OCI-LY3 (cell line): ENCODE measurements around the gene NR6A1.

Experiments
- H2AFZ ChIP-seq: fragments of 200-600, 300-600 bp; shearing (Covaris generic); 2 replicates; pipeline ENCODE4 v1.6.0; 2014; ENCODE audit warnings: antibody characterized with exemption, low read depth, low read length
- H3K27ac ChIP-seq: fragments of 200-600, 300-600 bp; sonication (generic); 2 replicates; pipeline ENCODE4 v1.5.1; 2014; ENCODE audit warnings: mild to moderate bottlenecking, low read length, moderate library complexity, mixed read lengths
- H3K27me3 ChIP-seq: fragments of 200-600, 300-600 bp; sonication (generic); 2 replicates; pipeline ENCODE4 v1.6.1; 2014; ENCODE audit warnings: low read depth, low read length, mixed read lengths
- H3K36me3 ChIP-seq: fragments of 200-600, 300-600 bp; sonication (generic); replicated peaks from 2 replicates; pipeline ENCODE3; 2014; ENCODE audit warnings: low read depth, low read length, mixed read lengths
- H3K4me1 ChIP-seq: fragments of 300-600, 200-600 bp; sonication (generic); 2 replicates; pipeline ENCODE4 v1.6.1; 2014; ENCODE audit warnings: low read length, mixed read lengths
- H3K4me2 ChIP-seq: fragments of 200-600, 300-600 bp; sonication (generic); 2 replicates; pipeline ENCODE4 v1.6.1; 2014; ENCODE audit warnings: low read length, mixed read lengths
- H3K4me3 ChIP-seq: fragments of 300-600, 200-600 bp; sonication (generic); 2 replicates; pipeline ENCODE4 v1.5.1; 2014; ENCODE audit warnings: antibody characterized with exemption, mild to moderate bottlenecking, low read length, moderate library complexity
- H3K79me2 ChIP-seq: fragments of 300-600, 200-600 bp; shearing (Covaris generic); 2 replicates; pipeline ENCODE4 v1.6.1; 2014; ENCODE audit warnings: mild to moderate bottlenecking, low read length, mixed read lengths
- H3K9ac ChIP-seq: fragments of 300-600, 200-600 bp; shearing (Covaris generic); 2 replicates; pipeline ENCODE4 v1.6.0; 2014; ENCODE audit warnings: mild to moderate bottlenecking, low read length, moderate library complexity
- H3K9me3 ChIP-seq: fragments of 200-600, 300-600 bp; shearing (Covaris generic); 2 replicates; pipeline ENCODE4 v1.6.1; 2014; ENCODE audit warnings: low read length, mixed read lengths; ENCODE audit not compliant: insufficient read depth
- H4K20me1 ChIP-seq: fragments of 200-600, 300-600 bp; sonication (generic); 2 replicates; pipeline ENCODE4 v1.6.1; 2016; ENCODE audit warnings: low read length, mixed read lengths; ENCODE audit not compliant: insufficient read depth
- CTCF ChIP-seq: fragments of 200-600, 300-600 bp; sonication (generic); IDR thresholded peaks from 2 replicates; pipeline ENCODE4 v1.5.1; 2014; ENCODE audit warnings: antibody characterized with exemption, low read length, low read depth
- EZH2phosphoT487 ChIP-seq: fragments of 200-600 bp; shearing (Covaris generic); IDR thresholded peaks from 2 replicates; pipeline ENCODE4 v1.6.1; 2018; ENCODE audit warnings: antibody characterized with exemption, mixed run types, low read depth

Gene NR6A1

GRCh38 chr9:124605258-124605657 lies 165.9 kb downstream of the NR6A1 start:
- no peak for TF ChIP-seq CTCF
- no peak for TF ChIP-seq EZH2phosphoT487
- Histone ChIP-seq H3K79me2 (no peaks in the 10 kb centered on the region), H3K27ac (no peak overlapping the region), H2AFZ (no peak overlapping the region), H4K20me1 (peaks cover 6% of the 10 kb centered on the region; the same call in 1 of the 2 replicates), H3K9ac (no peak overlapping the region), H3K9me3 (no peaks in the 10 kb centered on the region), H3K36me3 (no peaks in the 10 kb centered on the region), H3K4me1 (no peaks in the 10 kb centered on the region), H3K27me3 (no peaks in the 10 kb centered on the region), H3K4me2 (no peak overlapping the region), H3K4me3 (no peak overlapping the region)

- no peaks in the 10 kb centered on the region for H3K27me3 ChIP-seq
- H3K27ac ChIP-seq: no peak overlapping the region
- H3K4me1 ChIP-seq: no peaks in the 10 kb centered on the region
- no peak overlapping the region for H2AFZ ChIP-seq
- peaks cover 6% of the 10 kb centered on the region; the same call in 1 of the 2 replicates for H4K20me1 ChIP-seq
- no peaks in the 10 kb centered on the region for H3K9me3 ChIP-seq
- no peak overlapping the region for H3K9ac ChIP-seq
- TF ChIP-seq EZH2phosphoT487: no peak
- TF ChIP-seq CTCF: no peak
- H3K79me2 ChIP-seq: no peaks in the 10 kb centered on the region
- no peak overlapping the region for H3K4me2 ChIP-seq
- H3K36me3 ChIP-seq: no peaks in the 10 kb centered on the region
- H3K4me3 ChIP-seq: no peak overlapping the region
Observed at GRCh38 chr9:124602632-124603031, 168.5 kb downstream of the NR6A1 start.

GRCh38 chr9:124602204-124602603 lies 168.9 kb downstream of the NR6A1 start:
- H3K27ac ChIP-seq: no peak overlapping the region
- no peak overlapping the region for H3K4me3 ChIP-seq
- H3K79me2 ChIP-seq: no peaks in the 10 kb centered on the region
- H3K4me2 ChIP-seq: no peak overlapping the region
- peaks cover 6% of the 10 kb centered on the region; the same call in 1 of the 2 replicates for H4K20me1 ChIP-seq
- no peak overlapping the region for H2AFZ ChIP-seq
- no peak overlapping the region for H3K9ac ChIP-seq
- no peaks in the 10 kb centered on the region for H3K27me3 ChIP-seq
- no peaks in the 10 kb centered on the region for H3K9me3 ChIP-seq
- no peaks in the 10 kb centered on the region for H3K4me1 ChIP-seq
- TF ChIP-seq EZH2phosphoT487 (no peak), CTCF (no peak)
- H3K36me3 ChIP-seq: no peaks in the 10 kb centered on the region

- Histone ChIP-seq H3K79me2 (no peaks in the 10 kb centered on the region), H3K27ac (no peak overlapping the region), H3K36me3 (no peaks in the 10 kb centered on the region), H3K9me3 (no peaks in the 10 kb centered on the region), H3K4me2 (no peak overlapping the region), H3K4me1 (no peaks in the 10 kb centered on the region), H3K4me3 (no peak overlapping the region), H4K20me1 (peaks cover 6% of the 10 kb centered on the region; the same call in 1 of the 2 replicates), H2AFZ (no peak overlapping the region), H3K9ac (no peak overlapping the region), H3K27me3 (no peaks in the 10 kb centered on the region)
- no peak for TF ChIP-seq CTCF
- no peak for TF ChIP-seq EZH2phosphoT487
Observed at GRCh38 chr9:124600407-124600806, 170.7 kb downstream of the NR6A1 start.
